ENCODE data around the gene GET4.

The GET4 gene

DNA sequence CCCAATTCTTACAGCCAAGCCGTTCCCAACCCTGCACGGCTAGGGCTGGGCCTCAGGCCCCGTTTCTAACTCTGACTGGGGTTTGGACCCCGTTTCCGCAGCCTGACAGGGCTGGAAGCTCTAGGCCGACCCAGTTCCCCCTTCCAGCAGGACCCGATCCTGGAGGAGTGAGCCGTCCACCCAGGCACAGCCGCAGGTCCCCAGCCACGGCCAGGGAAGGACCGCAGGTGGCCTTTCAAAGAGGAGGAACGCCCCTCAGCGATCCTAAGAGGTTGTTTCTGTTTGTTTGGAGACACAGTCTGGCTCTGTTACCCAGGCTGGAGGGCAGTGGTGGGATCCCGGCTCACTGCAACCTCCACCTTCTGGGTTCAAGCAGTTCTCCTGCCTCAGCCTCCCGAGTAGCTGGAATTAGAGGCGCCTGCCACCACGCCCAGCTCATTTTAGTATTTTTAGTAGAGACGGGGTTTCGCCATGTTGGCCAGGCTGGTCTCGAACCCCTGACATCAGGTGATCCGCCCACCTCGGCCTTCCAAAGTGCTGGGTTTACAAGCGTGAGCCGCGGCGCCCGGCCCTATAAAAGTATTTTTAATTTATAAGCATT is 778 bp upstream of the GET4 start:
- TF ChIP-seq POLR2AphosphoS5 (IDR thresholded peaks at IDR 0.05; ENCODE audit: low read depth, low read length) (no peak), POU2F2 (IDR thresholded peaks at IDR 0.05; ENCODE audit: low read depth, low read length) (no peak)
- FAIRE-seq, result no peak
- no peak for DNase-seq (ENCODE audit: insufficient read length, low spot score)

GRCh38 chr7:876972-877311 is 588 bp downstream of the GET4 start:
- DNase-seq (ENCODE audit: insufficient read length, low spot score) (no peak), FAIRE-seq (no peak)
- no peak for TF ChIP-seq POU2F2 (IDR thresholded peaks at IDR 0.05; ENCODE audit: low read depth, low read length)
- TF ChIP-seq PAX5 (IDR thresholded peaks at IDR 0.05; ENCODE audit: insufficient read depth, low read length, severe bottlenecking), result no peak
- TF ChIP-seq TAF1 (IDR thresholded peaks at IDR 0.05; ENCODE audit: low read depth, low read length), result no peak
- TF ChIP-seq SPI1 (IDR thresholded peaks at IDR 0.05; ENCODE audit: low read depth, low read length), result no peak

GRCh38 chr7:877312-878232 is 1.2 kb downstream of the GET4 start:
- DNase-seq (ENCODE audit: insufficient read length, low spot score) (no peak), FAIRE-seq (no peak)
- no peak for TF ChIP-seq TAF1 (IDR thresholded peaks at IDR 0.05; ENCODE audit: low read depth, low read length)

- DNase-seq (ENCODE audit: insufficient read length, low spot score) (no peak), FAIRE-seq (no peak)
- TF ChIP-seq POU2F2 (IDR thresholded peaks at IDR 0.05; ENCODE audit: low read depth, low read length) (no peak), POLR2AphosphoS5 (IDR thresholded peaks at IDR 0.05; ENCODE audit: low read depth, low read length) (no peak), PAX5 (IDR thresholded peaks at IDR 0.05; ENCODE audit: insufficient read depth, low read length, severe bottlenecking) (no peak), POLR2A (IDR thresholded peaks at IDR 0.05; ENCODE audit: low read depth, low read length) (no peak)
These were observed 2.7 kb downstream of the GET4 start for GRCh38 chr7:879093-879492.

DNA sequence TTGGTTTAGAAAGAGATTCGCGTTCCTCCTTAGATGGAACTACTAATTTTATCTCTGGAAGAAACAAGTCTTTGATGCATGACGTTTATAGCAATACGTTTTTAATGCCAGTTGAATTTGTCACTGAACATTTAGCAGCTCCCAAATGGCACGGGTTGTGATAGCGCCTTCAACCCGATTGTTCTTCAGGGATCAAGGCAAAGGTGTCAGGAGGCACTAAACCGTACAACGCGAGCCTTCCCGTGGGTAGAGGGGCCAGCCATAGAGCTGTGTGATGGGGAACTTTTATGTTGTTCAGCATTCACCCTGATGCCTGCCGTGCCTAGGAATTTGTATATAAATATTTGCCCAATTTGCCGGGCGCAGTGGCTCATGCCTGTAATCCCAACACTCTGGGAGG is 3.4 kb downstream of the GET4 start:
- TF ChIP-seq POLR2AphosphoS5 (IDR thresholded peaks at IDR 0.05; ENCODE audit: low read depth, low read length), result no peak
- TF ChIP-seq PAX5 (IDR thresholded peaks at IDR 0.05; ENCODE audit: insufficient read depth, low read length, severe bottlenecking), result no peak
- no peak for TF ChIP-seq SPI1 (IDR thresholded peaks at IDR 0.05; ENCODE audit: low read depth, low read length)
- no peak for TF ChIP-seq POU2F2 (IDR thresholded peaks at IDR 0.05; ENCODE audit: low read depth, low read length)
- TF ChIP-seq TAF1 (IDR thresholded peaks at IDR 0.05; ENCODE audit: low read depth, low read length), result no peak
- TF ChIP-seq POLR2A (IDR thresholded peaks at IDR 0.05; ENCODE audit: low read depth, low read length), result no peak
- no peak for DNase-seq (ENCODE audit: insufficient read length, low spot score)
- no peak for FAIRE-seq

DNA sequence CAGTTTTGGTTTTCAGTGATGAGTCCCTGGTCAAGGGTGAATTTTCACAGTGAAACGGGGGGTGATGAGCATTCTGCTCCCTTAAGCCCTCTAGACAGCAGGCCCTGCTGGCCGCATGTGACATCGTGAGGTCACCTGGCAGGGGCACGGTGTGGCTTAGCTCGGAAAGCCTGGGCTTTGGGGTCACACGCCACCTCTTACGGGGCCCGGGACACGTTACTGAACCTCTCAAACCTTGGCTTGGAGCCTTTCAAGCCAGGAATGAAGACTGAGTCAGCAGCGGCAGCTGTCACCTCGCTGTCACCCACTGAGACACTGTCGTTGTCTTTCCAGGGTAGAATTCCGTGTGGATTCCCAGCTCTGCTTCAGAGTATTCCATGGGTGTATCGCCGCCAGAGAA is 4.1 kb downstream of the GET4 start:
- DNase-seq (ENCODE audit: insufficient read length, low spot score), result no peak
- FAIRE-seq, result no peak
- TF ChIP-seq PAX5 (IDR thresholded peaks at IDR 0.05; ENCODE audit: insufficient read depth, low read length, severe bottlenecking) (no peak), TAF1 (IDR thresholded peaks at IDR 0.05; ENCODE audit: low read depth, low read length) (no peak)

GRCh38 chr7:881441-882234 is 5.3 kb downstream of the GET4 start:
- DNase-seq (ENCODE audit: insufficient read length, low spot score), result no peak
- TF ChIP-seq POU2F2 (IDR thresholded peaks at IDR 0.05; ENCODE audit: low read depth, low read length) (no peak), POLR2AphosphoS5 (IDR thresholded peaks at IDR 0.05; ENCODE audit: low read depth, low read length) (no peak), SPI1 (IDR thresholded peaks at IDR 0.05; ENCODE audit: low read depth, low read length) (no peak), POLR2A (IDR thresholded peaks at IDR 0.05; ENCODE audit: low read depth, low read length) (no peak), TAF1 (IDR thresholded peaks at IDR 0.05; ENCODE audit: low read depth, low read length) (no peak), PAX5 (IDR thresholded peaks at IDR 0.05; ENCODE audit: insufficient read depth, low read length, severe bottlenecking) (no peak)
- FAIRE-seq, result no peak

DNA sequence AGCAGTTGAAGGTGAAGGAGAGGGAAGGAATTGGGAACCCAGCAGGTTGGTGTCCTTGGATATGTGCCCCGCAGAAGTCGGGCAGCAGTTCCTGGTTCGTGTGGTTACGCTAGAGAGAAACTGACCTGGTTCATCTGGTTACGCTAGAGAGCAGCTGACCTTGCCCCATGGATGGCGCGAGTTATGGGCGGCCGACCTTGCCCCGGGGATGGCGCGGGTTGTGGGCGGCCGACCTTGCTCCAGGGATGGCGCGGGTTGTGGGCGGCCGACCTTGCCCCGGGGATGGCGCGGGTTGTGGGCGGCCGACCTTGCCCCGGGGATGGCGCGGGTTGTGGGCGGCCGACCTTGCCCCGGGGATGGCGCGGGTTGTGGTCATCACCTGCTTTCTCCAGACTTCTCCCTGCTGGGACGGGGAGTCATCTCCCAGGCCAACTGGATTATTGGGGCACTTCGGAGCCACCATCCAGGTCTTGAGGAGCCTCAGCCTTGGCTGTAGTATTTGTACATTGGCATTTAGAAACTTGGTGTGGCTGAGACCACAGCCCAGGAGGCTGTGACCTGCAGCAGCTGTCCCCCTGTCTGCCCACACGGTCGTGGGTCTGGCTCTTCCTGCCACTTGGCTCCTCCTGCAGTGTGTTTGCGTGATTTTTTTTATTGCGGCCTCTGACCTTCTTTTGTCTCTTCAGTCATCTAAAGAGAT is 6.1 kb downstream of the GET4 start:
- DNase-seq (ENCODE audit: insufficient read length, low spot score) (no peak), FAIRE-seq (no peak)
- no peak for TF ChIP-seq POLR2A (IDR thresholded peaks at IDR 0.05; ENCODE audit: low read depth, low read length)
- TF ChIP-seq TAF1 (IDR thresholded peaks at IDR 0.05; ENCODE audit: low read depth, low read length), result no peak

- no peak for FAIRE-seq
These were observed 7.0 kb downstream of the GET4 start for GRCh38 chr7:883055-884021.

More at GRCh38 chr7:883055-884021, 7.0 kb downstream of the GET4 start:
- DNase-seq (ENCODE audit: insufficient read length, low spot score), result no peak
- TF ChIP-seq POU2F2 (IDR thresholded peaks at IDR 0.05; ENCODE audit: low read depth, low read length) (no peak), PAX5 (IDR thresholded peaks at IDR 0.05; ENCODE audit: insufficient read depth, low read length, severe bottlenecking) (no peak), TAF1 (IDR thresholded peaks at IDR 0.05; ENCODE audit: low read depth, low read length) (no peak), SPI1 (IDR thresholded peaks at IDR 0.05; ENCODE audit: low read depth, low read length) (no peak), POLR2A (IDR thresholded peaks at IDR 0.05; ENCODE audit: low read depth, low read length) (no peak), POLR2AphosphoS5 (IDR thresholded peaks at IDR 0.05; ENCODE audit: low read depth, low read length) (no peak)
